NCI-H1417 treated with DMSO at 0.1 percent for 48 hours (cell line): Measurements from ENCODE around the gene EIF4G3.
"Not testable (repeated sequence)": the region's sequence is repeated elsewhere in the genome, so short reads cannot be mapped to it uniquely, and the experiment has no call there.

Experiments
- DNase-seq: peaks from one replicate; lab custom pipeline; 2025; lab: John Stamatoyannopoulos, UW

Gene EIF4G3

DNA sequence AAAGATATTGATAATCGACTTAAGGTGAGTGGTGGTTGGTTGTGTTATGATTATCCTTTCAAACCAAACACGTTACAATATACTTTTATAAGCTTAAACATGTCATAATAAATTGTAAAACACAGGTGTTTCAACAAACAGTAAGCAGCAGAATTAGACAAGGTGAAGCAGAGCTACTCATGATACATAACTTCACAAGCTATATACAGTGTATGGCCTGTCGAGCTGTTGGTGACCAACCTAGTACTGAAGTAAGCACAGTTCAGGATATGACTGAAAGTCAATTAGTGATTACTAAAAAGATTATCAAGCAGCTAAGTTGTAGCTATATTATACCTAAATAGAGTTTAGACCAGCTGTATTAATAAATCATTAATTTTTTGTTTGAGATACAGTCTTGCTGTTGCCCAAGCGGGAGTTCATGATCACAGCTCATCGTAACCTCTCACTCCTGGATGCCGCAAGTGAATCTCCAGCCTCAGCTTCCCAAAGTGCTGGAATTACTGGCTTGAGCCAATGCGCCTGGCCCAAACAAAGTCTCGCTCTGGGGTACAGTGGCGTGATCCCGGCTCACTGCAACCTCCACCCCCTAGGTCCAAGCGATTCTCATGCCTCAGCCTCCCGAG is 148.1 kb downstream of the EIF4G3 start:
- no peak for DNase-seq

DNA sequence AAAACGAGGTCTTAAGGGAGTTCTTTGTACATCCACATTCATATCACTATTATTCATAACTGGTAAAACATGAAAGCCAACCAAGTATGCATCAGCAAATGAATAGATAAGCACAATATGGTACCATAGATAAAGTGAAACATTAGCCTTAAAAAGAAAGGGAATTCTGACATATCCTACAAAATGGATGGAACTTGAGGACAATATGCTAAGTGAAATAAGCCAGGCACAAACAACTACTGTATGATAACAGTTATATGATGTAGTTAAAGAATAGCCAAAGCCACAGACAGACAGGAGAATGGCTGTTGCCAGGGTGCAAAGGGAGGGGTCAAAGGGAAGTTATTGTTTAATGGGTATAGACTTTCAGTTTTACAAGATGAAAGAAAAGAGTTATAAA is 148.9 kb downstream of the EIF4G3 start:
- no peak for DNase-seq

DNA sequence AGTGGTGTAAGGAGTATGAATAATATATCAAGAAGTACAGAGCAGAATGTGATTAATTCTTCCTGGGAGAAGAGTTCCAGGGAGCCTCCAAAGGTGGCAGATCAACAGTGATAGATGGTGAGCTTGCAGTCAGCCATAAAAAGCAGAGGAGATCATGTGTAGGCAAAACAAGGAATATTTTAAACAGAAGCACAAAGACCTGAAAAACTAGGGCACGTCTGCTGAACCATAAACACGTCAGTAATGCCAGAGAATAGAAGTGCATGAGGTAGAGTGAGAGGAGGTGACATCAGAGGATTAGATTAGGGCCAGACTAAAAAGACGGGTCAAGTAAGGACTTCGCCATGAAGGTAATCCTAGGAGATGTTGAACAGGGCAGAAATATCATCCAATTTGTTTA is 151.8 kb downstream of the EIF4G3 start:
- no peak for DNase-seq

DNA sequence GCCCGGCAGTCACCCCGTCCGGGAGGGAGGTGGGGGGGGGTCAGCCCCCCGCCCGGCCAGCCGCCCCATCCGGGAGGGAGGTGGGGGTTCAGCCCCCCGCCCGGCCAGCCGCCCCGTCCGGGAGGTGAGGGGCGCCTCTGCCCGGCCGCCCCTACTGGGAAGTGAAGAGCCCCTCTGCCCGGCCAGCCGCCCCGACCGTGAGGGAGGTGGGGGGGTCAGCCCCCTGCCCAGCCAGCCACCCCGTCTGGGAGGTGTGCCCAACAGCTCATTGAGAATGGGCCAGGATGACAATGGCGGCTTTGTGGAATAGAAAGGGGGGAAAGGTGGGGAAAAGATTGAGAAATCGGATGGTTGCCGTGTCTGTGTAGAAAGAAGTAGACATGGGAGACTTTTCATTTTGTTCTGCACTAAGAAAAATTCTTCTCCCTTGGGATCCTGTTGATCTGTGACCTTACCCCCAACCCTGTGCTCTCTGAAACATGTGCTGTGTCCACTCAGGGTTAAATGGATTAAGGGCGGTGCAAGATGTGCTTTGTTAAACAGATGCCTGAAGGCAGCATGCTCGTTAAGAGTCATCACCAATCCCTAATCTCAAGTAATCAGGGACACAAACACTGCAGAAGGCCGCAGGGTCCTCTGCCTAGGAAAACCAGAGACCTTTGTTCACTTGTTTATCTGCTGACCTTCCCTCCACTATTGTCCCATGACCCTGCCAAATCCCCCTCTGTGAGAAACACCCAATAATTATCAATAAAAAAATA is 152.4 kb downstream of the EIF4G3 start:
- not testable (repeated sequence) for DNase-seq

DNA sequence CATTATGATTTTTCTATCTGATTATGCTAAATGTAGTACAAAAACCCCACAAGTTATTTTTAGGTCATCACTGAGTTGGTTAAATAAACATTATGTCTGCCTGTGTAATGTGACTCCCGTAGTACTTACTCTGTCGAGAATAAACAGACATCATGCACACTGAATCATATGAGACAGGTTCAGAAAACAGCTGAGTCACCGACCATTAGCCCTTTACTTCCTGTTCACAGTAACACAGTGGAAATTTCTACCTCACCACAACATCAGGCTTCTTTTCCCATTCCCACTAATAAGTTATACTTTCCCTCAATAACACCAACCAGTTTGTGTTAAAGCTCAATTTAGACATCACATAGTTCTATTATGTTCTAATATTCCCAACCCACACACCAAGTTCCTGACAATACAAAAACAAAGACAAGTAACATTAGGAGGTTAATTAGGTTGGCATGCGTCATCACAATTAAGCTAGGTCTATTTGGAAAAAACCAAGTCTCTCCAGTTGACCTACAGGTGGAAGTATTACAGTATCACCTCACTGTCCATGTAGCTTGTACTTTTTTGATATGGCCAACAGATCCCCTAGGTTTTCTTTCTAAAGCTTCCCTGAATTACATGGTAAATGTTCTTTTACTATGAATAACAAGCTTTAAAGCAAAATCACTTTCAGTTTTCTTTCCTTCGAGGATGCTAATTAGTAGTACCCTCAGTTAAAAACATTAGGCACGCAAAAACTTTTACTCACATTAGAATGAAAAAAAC is 154.2 kb downstream of the EIF4G3 start:
- DNase-seq = peak; percentile 81

DNA sequence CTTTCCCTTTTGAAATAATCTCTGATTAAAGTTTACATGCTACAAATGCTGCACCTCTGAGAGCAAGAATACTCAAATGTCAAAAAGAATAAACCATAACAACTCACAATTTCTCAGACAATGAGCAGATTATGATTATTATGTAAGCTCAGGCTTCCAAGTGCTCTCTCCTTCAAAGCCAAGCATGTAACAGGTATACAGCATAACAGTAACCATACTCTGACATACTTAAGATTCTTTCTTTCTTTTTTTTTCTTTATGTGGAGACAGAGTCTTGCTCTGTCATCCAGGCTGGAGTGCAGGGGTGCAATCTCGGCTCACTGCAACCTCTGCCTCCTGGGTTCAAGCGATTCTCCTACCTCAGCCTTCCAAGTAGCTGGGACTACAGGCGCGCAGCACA is 155.4 kb downstream of the EIF4G3 start:
- DNase-seq = no peak

DNA sequence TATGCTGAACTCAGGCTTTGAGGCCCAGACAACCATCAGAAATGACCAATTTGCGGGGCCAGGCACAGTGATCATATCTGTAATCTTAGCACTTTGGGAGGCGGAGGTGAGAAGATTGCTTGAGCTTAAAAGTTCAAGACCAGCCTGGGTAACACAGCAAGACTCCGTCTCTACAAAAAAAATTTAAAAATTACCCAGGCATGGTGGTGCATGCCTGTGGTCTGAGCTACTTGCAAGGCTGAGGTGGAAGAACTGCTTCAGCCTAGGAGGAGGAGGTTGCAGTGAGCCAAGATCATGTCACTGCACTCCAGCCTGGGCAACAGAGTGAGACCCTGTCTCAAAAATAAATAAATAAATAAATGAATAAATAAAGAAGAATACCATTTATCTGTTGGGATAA is 156.5 kb downstream of the EIF4G3 start:
- DNase-seq = no peak

DNA sequence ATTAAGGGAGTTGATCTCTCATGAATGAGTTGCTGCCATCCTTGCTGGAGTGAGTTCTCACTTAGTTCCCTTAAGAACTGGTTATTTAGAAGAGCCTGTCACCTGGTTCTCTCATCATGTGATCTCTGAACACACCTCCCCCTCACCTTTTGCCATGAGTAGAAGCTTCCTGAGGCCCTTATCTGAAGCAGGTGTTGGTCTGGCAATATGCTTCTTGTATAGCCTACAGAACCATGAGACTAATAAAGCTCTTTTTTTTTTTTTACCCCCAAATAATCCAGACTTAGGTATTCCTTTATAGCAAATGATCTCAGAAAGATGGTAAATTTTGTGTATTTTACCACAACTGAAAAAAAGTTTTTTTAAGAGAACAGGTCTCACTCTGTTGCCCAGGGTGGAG is 158.0 kb downstream of the EIF4G3 start:
- no peak for DNase-seq

DNA sequence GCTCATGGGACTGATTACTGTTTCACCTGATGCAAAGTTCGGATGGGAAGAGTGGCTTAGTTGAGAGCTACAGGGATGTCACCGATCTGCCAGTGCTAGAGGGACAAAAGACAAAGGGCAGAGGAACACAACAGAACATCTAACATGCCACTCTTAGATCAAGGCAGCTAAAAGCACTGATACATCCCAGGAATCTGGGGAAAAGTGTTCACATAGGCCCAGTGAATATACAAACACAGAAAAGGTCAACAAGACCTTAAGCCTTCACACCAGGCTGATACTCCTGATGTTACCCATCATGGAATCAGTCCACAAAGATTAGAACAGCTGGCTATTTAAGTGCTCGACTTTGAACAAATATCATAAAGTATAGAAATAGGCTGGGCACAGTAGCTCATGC is 163.2 kb downstream of the EIF4G3 start:
- no peak for DNase-seq

DNA sequence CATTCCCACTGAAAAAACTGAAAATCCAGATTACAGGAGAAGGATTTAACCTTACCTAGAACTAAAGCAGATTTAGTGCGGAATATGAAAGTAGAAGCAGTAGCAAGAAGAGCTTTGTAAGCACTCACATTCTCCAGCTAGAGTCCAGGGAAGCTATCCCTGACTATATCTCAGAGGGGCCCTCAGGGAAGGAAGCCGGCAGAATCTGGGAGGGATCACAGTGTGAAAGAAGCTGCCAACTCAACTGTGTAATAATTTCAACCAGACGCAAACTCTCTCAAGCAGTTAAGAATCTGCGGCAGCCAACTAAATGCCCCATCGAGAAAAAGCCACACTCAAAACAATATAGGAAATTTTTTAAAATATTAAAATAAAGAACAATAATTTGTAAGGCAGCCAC is 163.8 kb downstream of the EIF4G3 start:
- DNase-seq = no peak

DNA sequence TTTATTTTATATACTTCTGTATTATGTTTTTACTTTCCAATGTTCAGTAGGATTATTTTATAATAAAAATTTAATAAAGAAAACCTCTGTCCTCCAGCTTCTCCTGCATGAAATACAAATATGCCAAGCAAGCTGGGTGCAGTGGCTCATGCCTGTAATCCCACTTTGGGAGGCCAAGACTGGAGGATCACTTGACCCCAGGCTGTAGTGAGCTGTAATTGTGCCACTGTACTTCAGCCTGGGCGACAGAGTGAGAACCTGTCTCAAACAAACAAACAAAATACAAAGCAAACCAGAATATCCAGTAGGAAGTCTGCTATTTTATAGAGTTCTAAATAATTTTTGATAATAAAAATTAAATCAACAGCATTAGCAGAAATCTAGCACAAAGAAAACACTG is 168.8 kb downstream of the EIF4G3 start:
- DNase-seq = no peak

DNA sequence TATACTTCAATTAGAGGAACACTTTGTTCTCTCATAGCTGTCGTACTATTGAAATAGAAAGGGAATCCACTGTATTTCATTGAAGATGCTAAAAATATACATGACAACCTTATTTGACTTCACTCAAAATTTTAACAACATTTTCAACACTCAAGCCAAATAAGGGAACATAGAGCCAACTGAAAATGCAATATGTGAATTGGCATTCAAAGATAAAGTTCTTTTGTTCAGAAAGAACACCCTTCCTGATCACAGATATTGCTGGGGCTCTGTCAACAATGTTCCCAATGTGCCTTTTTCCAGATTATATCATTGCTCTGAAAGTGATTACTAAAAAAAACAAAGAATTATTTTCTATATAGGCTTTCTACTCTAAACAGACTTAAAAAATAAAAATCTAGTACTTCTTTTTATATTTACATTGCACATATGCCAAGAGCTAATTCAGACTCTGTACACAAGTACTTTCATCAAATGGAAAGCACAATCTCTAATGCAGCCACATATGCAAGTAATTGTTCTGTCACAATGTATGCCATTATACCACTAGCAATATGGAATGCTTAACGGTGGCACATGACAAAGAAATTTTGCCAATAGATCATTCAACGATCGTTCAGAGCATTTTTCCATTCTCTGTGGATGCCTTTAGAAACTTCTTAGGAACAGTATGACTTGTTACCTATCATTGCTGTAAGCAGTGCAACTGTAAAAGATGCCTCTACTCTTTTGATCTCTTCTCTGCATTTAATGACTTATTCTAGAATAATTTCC is 171.0 kb downstream of the EIF4G3 start:
- no peak for DNase-seq

DNA sequence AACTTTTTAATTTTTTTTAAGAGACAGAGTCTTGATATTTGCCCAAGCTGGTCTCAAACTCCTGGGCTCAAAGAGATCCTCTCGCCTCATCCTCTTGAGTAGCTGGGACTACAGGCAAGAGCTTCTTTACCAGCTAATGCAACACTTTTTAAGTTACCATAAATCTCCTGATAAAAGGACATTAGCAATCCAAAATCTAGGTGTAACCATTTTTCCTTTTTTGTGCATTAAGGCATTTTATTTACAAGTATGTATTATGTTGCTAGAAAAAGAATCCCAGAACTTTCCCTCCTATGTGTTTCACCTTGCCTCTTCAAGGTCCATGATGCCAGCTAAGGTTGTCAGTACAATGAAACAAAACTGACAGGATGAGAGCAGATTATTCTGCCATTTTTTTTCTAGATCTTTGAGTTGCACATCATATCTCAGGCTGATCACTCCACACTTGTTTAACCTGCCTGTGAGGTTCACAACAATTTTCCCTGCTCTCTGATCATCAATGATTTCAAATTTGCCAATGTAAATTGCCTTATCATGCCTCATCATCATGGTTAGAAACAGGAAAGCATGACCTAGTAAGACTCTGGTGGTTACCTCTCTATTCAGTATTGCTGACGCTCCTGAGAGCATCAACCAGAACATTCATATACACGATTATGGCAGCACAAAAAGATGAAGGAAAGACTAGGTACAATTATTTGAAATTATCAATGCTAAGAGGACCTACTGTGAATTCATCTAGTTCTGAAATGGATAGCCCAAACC is 173.2 kb downstream of the EIF4G3 start:
- DNase-seq = no peak

DNA sequence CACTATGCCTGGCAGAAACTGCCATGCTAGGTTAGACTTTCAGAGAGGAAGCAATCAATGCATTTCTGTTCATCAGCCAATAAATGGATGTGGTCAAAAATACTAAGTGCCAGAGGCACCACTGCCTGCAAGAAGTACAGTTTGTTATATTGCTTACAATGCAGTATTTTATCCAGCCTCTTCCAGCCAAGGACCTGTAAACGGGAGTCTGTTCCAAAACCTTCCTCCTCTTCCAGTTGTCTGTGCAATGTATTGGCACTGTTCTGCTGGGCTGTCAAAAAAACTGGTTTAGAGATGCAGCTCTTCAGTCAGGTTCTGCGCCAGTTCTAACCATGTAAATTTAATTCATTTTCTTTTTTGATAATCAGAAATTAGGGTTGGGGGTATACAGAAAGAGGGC is 175.7 kb downstream of the EIF4G3 start:
- no peak for DNase-seq

DNA sequence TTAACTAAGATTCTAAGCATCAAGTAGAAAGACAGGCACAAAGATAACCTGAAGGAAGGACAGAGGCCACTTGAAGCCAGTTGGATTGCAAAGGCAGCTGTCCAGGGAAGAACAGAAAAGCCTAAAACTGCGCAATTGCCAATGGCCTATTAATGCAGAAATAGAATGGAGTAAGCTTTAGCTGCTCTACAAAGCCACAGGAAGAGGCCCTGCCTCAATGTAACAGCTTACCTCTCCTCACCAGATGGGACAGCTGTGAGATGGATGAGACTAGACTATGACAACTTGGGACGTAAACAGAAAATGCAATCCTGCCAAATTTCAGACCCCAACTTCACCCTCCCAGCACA is 176.5 kb downstream of the EIF4G3 start:
- DNase-seq = no peak

DNA sequence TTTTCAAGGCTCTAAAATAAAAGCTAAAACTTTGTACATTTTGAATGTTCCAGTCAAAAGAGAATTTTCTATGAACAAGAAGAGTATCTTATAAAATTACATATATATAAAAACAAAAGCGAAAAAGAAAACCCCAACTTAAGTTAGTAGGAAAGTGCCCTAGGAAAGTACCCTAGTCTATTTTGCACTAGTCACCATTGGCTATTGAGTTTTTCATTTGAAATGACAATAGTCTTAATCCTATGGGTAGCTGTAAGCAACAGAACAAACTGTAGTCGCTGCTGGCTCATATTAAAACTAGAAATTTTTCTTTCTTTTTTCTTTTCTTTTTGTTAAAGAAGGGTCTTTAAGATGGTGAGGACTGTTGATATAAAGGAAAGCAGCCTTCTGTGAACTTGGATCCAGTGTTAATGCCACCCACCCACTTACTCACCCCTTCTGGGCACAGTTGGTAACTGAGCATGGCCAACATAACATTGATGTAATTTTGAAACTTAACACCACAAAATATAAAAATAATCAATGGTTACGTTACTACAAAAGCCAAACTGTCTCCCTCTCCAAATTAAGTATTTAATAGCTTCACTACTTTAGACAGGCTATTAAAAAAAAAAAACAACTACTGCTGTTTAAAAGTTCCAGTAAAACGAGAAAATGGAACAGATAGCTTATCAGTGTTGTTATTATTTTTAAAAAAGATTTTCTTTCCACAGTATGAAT is 177.0 kb downstream of the EIF4G3 start:
- no peak for DNase-seq

DNA sequence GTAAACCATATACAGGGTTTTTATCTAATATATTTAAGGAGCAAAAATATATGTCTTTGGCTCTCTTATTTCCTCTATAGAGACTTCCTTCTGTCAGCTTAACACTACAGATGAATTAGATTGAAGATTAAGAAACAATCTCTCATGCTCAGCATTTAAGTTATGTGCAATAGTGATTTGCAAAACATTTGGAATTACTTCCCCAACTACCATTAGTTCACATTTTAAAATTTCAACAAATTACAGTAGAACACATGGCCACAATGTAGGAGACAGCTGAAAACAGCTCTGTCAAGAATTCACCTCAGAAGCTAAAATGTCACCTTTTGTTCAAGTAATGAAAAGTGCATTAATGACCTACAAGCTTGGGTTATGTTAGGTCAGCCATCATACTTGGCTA is 177.9 kb downstream of the EIF4G3 start:
- no peak for DNase-seq

DNA sequence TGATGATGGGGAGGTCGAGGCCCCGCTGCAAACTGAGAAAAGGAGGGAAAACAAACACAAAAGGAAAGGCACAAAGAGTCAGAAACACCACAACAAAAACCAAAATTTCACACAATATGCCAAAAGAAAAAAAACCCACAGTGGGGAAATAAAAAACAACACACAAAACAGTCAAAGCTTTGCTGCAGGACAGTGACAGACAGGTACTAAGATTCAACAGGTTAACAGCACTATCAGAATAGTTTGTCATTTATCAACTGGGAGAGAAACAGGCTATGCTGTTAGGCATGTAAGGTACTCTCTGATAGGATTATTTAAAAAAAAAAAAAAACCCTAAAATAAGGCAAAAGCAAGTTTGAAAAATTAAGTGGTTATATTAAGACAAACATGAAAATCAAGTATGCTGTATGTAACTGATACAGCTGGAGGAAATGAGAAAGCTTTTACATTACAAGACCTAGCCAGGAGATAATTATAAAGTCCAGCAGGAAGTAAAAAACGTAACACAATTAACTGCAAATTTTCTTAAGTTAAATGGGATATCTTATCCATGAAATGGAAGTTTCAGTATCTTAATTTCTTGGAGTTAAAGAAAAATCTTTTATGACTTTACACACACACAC is 179.0 kb downstream of the EIF4G3 start:
- DNase-seq = no peak

DNA sequence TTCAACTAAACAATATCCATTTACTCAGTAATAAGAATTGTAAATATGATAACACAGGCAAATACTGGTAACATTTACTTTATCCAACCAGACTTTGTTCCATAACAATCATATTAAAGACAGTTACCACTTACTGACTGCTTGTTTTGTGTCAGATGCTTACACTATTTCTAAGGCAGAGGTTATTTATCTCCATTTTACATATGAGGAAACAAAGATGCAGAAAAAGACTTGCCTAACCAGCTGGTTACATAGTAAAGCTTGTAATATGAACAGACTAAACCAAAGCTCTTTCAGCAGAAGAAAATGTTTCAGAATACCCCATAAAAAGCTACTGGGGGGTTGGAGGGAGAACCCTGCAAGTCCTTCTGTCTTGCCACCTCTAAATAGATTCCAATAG is 180.1 kb downstream of the EIF4G3 start:
- no peak for DNase-seq

DNA sequence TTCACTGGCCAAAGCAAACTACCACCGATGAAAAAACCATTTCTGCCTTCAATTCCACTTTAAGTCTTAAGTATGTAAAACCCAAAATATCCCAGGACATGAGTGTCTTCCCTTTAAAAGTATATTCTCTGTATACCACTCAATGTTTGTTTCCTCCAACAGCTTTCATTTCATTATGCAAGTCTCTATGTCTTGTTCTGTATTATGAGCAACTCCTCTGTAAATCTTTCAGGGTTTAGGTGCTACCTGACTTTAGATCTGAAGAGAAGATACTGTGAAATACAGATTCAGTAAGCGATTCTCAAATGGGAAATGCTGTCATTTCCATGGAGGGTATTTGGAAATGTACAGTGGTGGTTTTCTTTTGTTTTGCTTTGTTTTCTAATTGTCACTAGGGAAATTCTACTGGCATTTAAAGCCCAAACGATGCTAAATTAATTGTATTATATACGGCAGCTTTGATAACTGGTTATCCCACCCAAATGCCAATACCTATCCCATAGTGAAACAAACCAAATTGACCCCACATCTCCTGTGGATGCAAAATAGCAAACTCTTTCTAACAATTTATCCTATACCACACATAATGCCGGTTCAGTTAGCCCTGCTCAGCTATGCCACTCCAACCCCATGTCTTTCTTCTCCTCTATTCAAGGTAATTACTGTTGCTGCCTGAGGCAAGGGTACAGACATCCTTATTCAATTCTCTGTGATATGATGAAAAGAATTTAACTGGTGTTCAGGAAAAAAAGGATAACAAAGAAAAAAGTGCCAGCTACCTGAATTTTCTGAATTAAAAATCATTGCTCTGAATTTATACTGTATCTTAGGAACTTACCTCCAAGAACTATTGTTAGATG is 182.8 kb downstream of the EIF4G3 start:
- DNase-seq = no peak
